GM18508 (cell line): Measurements from ENCODE around the gene EQTN.
"Not testable (repeated sequence)": the region's sequence is repeated elsewhere in the genome, so short reads cannot be mapped to it uniquely, and the experiment has no call there.

Source experiments
- ATAC-seq: cut with Tn5 transposase; IDR thresholded peaks from one replicate; pipeline ENCODE4 v1.9.1; 2021; ENCODE audit warnings: moderate number of reproducible peaks; ENCODE audit not compliant: insufficient read depth, unreplicated experiment

EQTN gene

GRCh38 chr9:27303219-27303618, 6.3 kb upstream of the EQTN start:
- no peak for ATAC-seq

DNA sequence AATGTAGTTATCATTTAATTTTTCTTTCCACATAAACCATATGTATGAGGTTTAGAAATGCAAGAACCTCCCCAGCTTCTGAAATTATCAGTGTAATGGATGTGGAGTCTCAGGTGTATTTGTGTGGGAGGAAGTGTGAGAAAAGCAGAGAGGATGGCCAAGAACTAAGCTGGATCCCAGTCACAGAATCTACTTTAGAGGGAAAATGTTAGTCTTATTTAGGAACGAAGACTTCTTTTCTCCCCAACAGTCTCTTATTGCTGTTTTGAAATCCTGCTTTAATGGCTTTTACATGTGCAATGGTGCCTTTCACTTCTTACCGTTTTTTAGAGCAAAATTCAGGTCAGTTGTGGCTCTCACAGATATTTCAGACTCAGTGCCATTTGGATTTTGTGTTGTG, 3.0 kb downstream of the EQTN start:
- ATAC-seq: no peak

DNA sequence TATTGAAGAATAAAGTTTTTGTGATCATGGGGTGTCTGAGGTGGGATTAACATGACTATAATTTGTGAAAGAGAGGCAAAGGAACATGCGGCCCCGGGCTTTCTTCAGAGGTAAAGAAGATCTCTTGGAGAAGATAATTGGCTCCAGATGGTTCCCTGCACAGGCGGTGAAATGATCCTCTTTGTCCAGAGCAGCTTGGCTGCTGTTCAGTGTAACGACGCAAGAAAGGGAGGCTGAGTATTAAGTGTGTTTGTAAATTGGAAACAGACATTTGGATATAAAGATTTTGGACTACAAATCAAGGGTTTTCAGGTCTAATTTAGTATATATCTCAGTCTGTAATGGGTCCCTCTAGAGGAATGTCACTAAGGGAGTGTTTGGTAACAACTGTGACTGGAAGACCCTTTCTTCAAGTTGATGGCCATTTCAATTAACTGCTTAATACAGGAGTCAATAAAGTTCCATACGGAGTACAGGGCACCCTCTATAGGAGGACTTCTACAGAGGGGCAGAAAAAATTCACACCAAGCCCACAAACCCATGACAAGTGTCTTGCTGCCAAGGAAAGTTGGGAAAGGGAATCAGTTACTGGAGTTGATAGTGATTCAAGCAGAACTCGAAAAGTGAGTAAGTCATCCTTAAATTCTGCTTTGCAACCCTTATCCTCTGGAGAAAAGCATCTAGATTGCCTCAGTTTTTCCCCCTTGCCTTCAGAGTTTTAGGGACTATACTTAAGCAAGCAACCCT, 4.1 kb downstream of the EQTN start:
- ATAC-seq: no peak

GRCh38 chr9:27291292-27291691, 5.7 kb downstream of the EQTN start:
- no peak for ATAC-seq

- ATAC-seq: no peak
Measured at GRCh38 chr9:27282269-27282668, 14.7 kb downstream of the EQTN start.

DNA sequence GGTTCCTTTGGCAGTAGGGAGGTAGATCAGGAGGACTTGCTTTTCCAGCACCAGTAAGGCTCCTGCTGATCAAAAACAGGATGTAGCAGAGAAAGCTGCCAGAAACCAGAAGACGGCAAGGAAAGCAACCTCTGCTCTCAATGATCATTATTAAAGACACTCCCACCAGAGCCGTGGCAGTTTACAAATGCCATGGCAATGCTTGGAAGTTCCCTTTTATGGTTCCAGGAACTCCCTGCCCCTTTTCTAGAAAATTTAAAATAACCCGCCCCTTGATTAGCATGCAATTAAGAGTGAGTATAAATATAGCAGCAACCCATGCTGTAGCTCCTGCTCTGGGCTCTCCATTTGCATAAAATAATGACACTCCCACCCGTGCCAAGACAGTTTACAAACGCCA, 16.1 kb downstream of the EQTN start:
- ATAC-seq: no peak

DNA sequence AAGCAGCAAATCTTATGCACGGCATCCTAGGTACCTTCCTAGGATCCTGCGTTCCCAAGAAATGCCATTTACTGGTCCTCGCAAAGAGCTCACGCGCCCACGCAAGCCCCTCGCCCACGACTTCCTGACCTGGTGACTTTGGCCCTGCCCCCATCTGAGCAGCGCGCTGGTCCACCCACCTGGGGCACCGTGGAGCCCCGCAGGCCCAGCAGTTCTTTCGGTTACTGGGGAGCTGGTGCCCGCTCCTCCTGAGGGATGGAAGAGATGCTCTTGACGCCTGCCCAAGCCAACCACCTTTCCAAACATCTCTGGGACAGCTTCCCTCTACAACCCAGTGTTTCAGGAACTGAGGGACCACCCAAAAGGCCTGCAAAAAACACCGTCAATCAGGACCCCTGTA, 16.7 kb downstream of the EQTN start:
- no peak for ATAC-seq

DNA sequence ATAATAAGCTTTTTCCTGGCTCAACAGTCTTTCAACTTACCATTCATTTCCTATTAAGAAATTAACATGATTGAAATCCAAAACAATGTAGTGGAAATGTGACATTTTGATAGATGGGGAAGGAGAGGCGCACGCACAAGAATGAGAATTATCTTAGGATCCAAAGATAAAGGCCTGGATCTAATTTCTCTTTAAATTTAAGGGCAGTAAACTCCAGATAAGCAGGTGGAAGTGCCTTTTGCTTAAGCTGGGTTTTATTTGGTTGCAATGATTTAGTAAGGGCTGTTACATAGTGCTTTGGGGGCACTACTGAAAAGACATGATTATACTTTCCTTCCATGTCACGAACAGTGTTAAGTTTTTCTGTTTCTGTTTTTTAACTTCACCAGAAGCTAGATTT, 17.3 kb downstream of the EQTN start:
- ATAC-seq: no peak

- no peak for ATAC-seq
Measured at GRCh38 chr9:27278374-27278773, 18.6 kb downstream of the EQTN start.

DNA sequence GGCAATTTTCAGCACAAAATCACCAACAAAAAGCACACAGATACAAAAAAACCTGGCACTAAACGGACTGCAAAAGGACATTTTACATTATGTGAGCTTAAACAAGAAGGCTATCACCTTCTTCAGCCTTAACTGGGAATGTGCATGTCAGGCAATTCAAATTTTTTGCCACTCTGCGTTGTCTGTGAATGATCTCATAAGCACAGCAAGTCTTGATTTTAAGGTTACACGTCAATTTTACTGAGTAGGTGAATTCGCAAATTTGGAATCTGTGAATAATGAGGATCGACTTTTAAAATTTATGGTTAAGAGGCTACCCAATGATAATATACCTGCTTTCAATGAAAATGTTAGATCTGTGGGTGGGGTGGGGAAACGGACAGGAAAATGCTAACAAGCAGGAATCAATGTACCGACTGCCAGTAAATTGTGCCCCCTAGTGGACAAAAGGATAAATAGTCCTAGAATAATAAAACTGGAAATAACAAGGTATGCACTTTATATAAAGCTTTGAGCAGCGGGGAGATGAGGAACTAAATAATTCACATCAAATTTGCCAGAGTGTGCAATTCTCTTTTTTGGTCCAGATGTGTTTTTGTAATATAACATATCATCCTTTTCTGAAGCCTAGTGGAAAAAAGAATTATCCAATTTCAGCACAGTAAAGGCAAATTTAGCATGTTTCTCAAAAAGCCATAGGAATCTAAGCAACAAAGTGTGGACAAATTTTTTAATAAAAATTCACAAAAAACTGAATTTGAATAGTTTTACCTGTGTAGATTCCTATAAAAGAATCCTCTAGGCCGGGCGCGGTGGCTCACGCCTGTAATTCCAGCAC, 20.5 kb downstream of the EQTN start:
- no peak for ATAC-seq

- no peak for ATAC-seq
Measured at GRCh38 chr9:27273186-27273585, 23.8 kb downstream of the EQTN start.

DNA sequence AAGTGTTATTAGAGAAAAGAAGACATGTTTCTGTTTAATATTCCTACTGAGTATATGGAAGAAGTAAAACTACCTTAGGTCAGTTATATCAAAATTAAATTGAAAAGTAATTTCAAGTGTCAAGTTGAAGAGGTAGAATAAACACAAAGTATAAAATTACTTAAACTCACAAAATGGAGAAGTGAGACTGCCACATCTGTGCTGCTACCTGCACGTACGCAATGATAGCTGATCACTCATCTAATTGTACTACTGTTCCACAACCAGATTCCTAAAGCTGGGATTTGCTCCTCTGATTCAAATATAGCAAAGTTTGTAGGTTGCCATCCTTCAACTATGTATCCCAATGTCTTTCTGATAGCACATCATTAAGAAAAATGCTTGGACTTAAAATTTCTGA, 24.8 kb downstream of the EQTN start:
- ATAC-seq: no peak

DNA sequence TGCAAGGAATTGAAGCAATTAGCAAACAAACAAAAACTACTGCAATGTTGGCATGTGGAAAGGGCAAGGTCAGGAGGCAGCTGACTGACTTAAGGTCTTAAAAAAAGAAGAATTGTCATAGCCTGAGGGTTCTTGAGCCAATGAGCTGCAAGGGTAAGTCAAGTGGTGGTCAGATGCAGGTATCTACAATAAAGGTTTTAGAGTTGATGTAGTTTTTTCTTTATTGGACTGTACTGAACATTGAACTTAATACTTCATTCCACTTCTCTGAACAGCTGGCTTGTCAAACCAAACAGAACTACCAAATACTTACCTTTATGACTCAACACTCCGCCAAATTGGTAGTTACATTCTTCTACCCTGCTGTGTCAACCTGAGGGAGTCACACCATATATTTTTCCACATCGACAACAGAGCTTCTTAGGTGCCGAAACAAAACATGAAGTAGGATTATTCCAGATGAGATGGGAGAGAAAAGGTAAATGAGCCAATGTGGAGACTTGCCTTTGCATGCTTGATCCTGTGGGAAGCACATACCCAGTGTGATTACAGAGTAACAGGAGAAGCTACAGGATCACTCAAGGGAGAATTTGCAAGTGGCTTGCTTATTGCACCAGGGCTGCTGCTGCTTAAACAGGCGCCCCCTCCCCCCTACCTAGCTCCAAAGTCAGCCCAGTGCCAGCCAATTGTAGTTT, 35.3 kb downstream of the EQTN start:
- ATAC-seq: no peak

DNA sequence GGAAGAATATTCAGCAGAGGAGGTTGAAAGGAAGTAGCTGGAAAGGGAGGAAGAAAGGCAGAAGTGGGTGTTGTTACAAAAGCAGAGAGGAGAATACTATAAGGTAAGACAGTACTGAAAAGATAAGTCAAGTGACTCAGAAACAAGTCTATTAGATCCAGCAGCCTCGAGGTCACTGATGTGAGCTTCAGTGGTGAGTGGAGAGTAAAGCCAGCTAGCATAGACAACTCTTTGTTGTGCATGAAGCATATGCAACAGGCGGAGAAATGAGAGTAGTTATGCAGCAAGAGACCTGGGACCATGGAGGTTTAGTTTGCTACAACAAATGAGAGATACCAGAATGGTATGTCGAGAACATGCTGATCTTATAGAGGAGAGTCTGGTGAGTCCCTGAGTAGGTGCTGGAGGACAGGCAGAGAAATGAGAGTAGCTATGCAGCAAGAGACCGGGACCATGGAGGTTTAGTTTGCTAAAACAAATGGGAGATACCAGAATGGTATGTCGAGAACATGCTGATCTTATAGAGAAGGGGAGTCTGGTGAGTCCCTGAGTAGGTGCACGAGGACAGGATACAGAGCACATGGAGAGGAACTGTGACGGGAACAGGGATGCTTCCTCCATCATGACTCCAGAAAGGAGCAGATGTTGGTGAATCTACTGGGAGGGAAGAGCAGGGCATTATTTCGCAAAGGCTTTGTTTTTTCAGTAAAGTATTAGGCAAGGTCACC, 36.0 kb downstream of the EQTN start:
- ATAC-seq: no peak

GRCh38 chr9:27258662-27259061, 38.3 kb downstream of the EQTN start:
- ATAC-seq: no peak

DNA sequence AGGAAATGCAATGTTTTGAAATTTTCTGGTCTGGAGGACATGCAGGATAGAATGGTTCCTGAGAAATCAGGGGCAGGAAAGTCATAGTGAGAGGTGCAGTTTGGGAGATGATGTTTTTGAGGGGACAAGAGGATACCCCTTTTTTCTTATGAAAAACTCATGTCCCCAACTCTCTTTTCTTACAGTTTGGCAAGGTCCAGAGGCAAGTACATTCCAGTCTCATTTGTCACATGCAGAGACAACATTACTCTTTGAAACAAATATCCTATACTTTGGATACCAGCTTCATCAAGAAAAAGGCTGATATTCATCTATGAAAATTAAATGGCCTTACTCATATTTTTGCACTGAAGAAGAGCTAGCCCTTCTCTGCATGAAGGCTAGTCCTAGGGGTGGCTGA, 48.2 kb downstream of the EQTN start:
- ATAC-seq: no peak

- ATAC-seq: peak; percentile 82
Measured at GRCh38 chr9:27247756-27248155, 49.2 kb downstream of the EQTN start.

GRCh38 chr9:27239648-27240047, 57.3 kb downstream of the EQTN start:
- not testable (repeated sequence) for ATAC-seq
